Measurements from ENCODE around the gene EPHB1. TPM values are rescaled to one million over a fixed set of nuclear protein-coding genes. Genes with fewer than 3 reads are reported as not detected.

The EPHB1 gene
- polyA plus RNA-seq, 3 donors = 0.06 to 0.55 TPM; not detected in 1

- no peak overlapping the region for H3K27ac Mint-ChIP-seq
- H3K4me1 ChIP-seq (ENCODE audit: control insufficient read depth in 1 of 2, insufficient read depth in 2 of 2, low read length in 2 of 2) = no peaks in the 10 kb centered on the region
- H3K4me3 Mint-ChIP-seq = no peak overlapping the region
- TF ChIP-seq CTCF (IDR thresholded peaks at IDR 0.05) = no peak
- DNase-seq = no peak
- no peaks in the 10 kb centered on the region for H3K27me3 ChIP-seq (ENCODE audit: control insufficient read depth in 2 of 2, insufficient read depth in 2 of 2, low read length in 2 of 2)
- no peak overlapping the region for H2AFZ ChIP-seq (ENCODE audit: insufficient read depth, low read depth, low read length, poor library complexity, severe bottlenecking)
- H3K36me3 Mint-ChIP-seq = no peaks in the 10 kb centered on the region
- no peak overlapping the region for H3K27ac ChIP-seq (ENCODE audit: low read depth in 1 of 2, low read length in 2 of 2)
- no peaks in the 10 kb centered on the region for H3K9me3 ChIP-seq (replicated peaks in 1 of 2; ENCODE audit: control insufficient read depth in 1 of 2, insufficient read depth in 1 of 2, low read length in 2 of 2)
- no peaks in the 10 kb centered on the region for H3K36me3 ChIP-seq (replicated peaks in 1 of 2; ENCODE audit: control insufficient read depth in 1 of 2, insufficient read depth in 2 of 2, low read length in 2 of 2)
- no peaks in the 10 kb centered on the region for H3K4me1 Mint-ChIP-seq
- H3K4me3 ChIP-seq (replicated peaks in 1 of 3; ENCODE audit: low read depth in 2 of 3, low read length in 3 of 3) = no peak overlapping the region
- H3K4me2 ChIP-seq (replicated peaks; ENCODE audit: extremely low read depth, low read length, poor library complexity, severe bottlenecking) = no peak overlapping the region
- no peaks in the 10 kb centered on the region for H3K79me2 ChIP-seq (ENCODE audit: insufficient read depth, low read length)
- WGBS (ENCODE audit: insufficient coverage) = 83% methylated on average over 1 of the region's 2 CpGs
- intact Hi-C loops (cut with micrococcal nuclease) = no loop called here
- H4K20me1 ChIP-seq (ENCODE audit: insufficient read depth, low read length) = no peaks in the 10 kb centered on the region
- H3K27me3 Mint-ChIP-seq (ENCODE audit: low read depth in 3 of 3) = peaks cover 0 to 2% (median 1%) of the 10 kb centered on the region in 3 donors
- peaks cover 0 to 3% (median 0%) of the 10 kb centered on the region in 7 donors for H3K9me3 Mint-ChIP-seq
- no peak overlapping the region for H3K9ac ChIP-seq (ENCODE audit: insufficient read depth, low read length, poor library complexity, severe bottlenecking)
Measured at GRCh38 chr3:134755821-134756220, 39.2 kb upstream of the EPHB1 start.

DNA sequence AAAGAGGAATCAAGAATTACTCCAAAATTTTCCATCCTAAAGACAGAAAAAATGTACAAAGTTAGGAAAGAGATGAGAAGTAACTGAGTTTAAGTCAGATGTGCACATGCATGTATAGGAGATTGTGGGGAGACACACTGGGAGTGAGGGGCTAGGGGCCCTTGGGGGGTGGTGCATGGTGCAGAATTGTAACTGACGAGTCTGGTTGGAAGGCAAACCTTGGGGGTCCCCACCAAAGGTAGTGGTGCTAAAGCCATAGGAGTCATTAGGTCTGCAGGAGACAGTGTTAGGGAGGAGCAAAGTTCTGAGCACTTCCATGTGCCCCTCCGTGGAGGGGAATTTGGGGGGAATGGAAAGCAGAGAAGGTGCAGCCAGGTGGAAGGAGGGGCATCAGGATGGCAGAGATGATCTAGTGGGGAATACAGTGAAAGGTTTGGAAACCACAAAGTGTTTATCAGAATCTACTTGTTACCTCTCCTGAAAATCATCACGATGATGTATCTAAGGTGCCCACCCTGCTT is 37.5 kb upstream of the EPHB1 start:
- Mint-ChIP-seq H3K4me1 (no peaks in the 10 kb centered on the region), H3K4me3 (no peak overlapping the region), H3K27ac (no peak overlapping the region), H3K9me3 (peaks cover 0 to 3% (median 0%) of the 10 kb centered on the region in 7 donors), H3K36me3 (no peaks in the 10 kb centered on the region), H3K27me3 (ENCODE audit: low read depth in 3 of 3) (peaks cover 0 to 2% (median 1%) of the 10 kb centered on the region in 3 donors)
- Histone ChIP-seq H3K4me2 (replicated peaks; ENCODE audit: extremely low read depth, low read length, poor library complexity, severe bottlenecking) (no peak overlapping the region), H3K4me3 (replicated peaks in 1 of 3; ENCODE audit: low read depth in 2 of 3, low read length in 3 of 3) (no peak overlapping the region), H4K20me1 (ENCODE audit: insufficient read depth, low read length) (no peaks in the 10 kb centered on the region), H3K9me3 (replicated peaks in 1 of 2; ENCODE audit: control insufficient read depth in 1 of 2, insufficient read depth in 1 of 2, low read length in 2 of 2) (no peaks in the 10 kb centered on the region), H3K27me3 (ENCODE audit: control insufficient read depth in 2 of 2, insufficient read depth in 2 of 2, low read length in 2 of 2) (no peaks in the 10 kb centered on the region), H3K4me1 (ENCODE audit: control insufficient read depth in 1 of 2, insufficient read depth in 2 of 2, low read length in 2 of 2) (no peaks in the 10 kb centered on the region), H3K36me3 (replicated peaks in 1 of 2; ENCODE audit: control insufficient read depth in 1 of 2, insufficient read depth in 2 of 2, low read length in 2 of 2) (no peaks in the 10 kb centered on the region), H2AFZ (ENCODE audit: insufficient read depth, low read depth, low read length, poor library complexity, severe bottlenecking) (no peak overlapping the region), H3K79me2 (ENCODE audit: insufficient read depth, low read length) (no peaks in the 10 kb centered on the region), H3K27ac (ENCODE audit: low read depth in 1 of 2, low read length in 2 of 2) (no peak overlapping the region), H3K9ac (ENCODE audit: insufficient read depth, low read length, poor library complexity, severe bottlenecking) (no peak overlapping the region)
- WGBS (ENCODE audit: insufficient coverage) = 94% methylated on average over 2 of the region's 3 CpGs
- no peak for TF ChIP-seq CTCF (IDR thresholded peaks at IDR 0.05)
- intact Hi-C loops (cut with micrococcal nuclease) = no loop called here
- DNase-seq = no peak
